ENCODE data around the gene LRRC36. TPM values are rescaled to one million over a fixed set of nuclear protein-coding genes. Genes with fewer than 3 reads are reported as not detected.

The LRRC36 gene
- total and polyA plus RNA-seq, 10 of the 15 experiments (the other 5 are each of a cell fraction or from before 2014, with no cell fraction given), result 0.45 to 2.0 (median 0.75) TPM; not detected in 1

DNA sequence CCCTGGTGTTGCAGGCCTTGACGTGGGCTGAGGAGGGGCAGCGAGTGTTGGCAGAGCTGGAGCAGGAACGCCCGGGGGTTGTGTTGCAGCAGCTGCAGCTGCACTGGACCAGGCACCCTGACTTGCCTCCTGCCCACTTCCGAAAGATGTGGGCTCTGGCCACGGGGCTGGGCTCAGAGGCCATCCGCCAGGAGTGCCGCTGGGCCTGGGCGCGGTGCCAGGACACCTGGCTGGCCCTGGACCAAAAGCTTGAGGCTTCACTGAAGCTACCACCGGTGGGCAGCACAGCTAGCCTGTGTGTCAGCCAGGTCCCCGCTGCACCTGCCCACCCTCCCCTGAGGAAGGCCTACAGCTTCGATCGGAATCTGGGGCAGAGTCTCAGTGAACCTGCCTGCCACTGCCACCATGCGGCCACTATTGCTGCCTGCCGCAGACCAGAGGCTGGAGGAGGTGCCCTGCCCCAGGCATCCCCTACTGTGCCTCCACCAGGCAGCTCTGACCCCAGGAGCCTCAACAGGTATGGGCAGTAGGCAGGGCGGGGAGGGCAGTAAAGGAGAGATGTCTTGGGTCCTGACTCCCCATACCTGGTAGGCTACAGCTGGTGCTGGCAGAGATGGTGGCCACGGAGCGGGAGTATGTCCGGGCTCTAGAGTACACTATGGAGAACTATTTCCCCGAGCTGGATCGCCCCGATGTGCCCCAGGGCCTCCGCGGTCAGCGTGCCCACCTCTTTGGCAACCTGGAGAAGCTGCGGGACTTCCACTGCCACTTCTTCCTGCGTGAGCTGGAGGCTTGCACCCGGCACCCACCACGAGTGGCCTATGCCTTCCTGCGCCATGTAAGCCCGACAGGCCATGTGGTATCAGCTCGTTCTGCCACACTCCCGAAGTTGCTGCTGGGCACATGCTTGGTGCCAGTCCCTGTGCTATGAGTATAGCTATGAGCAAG lies 41.6 kb upstream of the LRRC36 start:
- H3K27ac ChIP-seq (ENCODE audit: control insufficient read depth, insufficient read depth), result no peak overlapping the region
- H3K4me2 ChIP-seq (ENCODE audit: control insufficient read depth, insufficient read depth), result no peak overlapping the region
- ChIA-PET CTCF (interaction anchor here (0.7 to 2.0 kb wide), 10 partner anchors 11 to 87 kb away, joined by 3 to 11 read pairs (median 4); partner anchors contain the start of genes KCTD19 and LRRC36), RAD21 (ENCODE audit: unreplicated experiment) (interaction anchor here (0.9 to 1.2 kb wide), 2 partner anchors 54 to 114 kb away, joined by 3 to 4 read pairs; no protein-coding TSS in a partner anchor), SMC1A (ENCODE audit: uncharacterized antibody, unreplicated experiment) (interaction anchor here (0.9 to 1.2 kb wide), 2 partner anchors 54 kb away, joined by 3 to 4 read pairs; no protein-coding TSS in a partner anchor), POLR2A (no interaction called here)
- in situ Hi-C loops (cut with MboI) (no loop called here), intact Hi-C loops (cut with micrococcal nuclease; ENCODE audit: unreplicated experiment) (no loop called here)
- DNase-seq (ENCODE audit: low read depth, low spot score) (no peak), FAIRE-seq (no peak), ATAC-seq (peak; percentile 69)
- no peaks in the 10 kb centered on the region for H3K9me3 ChIP-seq (replicated peaks; ENCODE audit: control insufficient read depth, insufficient read depth, low read length)
- no peaks in the 10 kb centered on the region for H3K36me3 ChIP-seq (ENCODE audit: control insufficient read depth in 2 of 2, insufficient read depth in 2 of 2, low read length in 1 of 2)
- H3K4me3 ChIP-seq, result no peak overlapping the region
- H2AFZ ChIP-seq (ENCODE audit: control insufficient read depth, low read depth, low read length), result no peak overlapping the region
- WGBS (ENCODE audit: insufficient coverage, insufficient replicate concordance, low lambda C conversion rate, missing lambda C conversion rate), result 55% methylated on average over 34 of the region's 34 CpGs
- no TSS peak for BruUV-seq (replicated peaks)
- H3K27me3 ChIP-seq (replicated peaks in 1 of 2; ENCODE audit: control insufficient read depth in 2 of 2, insufficient read depth in 2 of 2, low read length in 1 of 2), result no peaks in the 10 kb centered on the region
- H4K20me1 ChIP-seq (ENCODE audit: control insufficient read depth, insufficient read depth), result no peaks in the 10 kb centered on the region
- no peak overlapping the region for H3K9ac ChIP-seq (ENCODE audit: control insufficient read depth, insufficient read depth, low read length)
- H3K4me1 ChIP-seq (ENCODE audit: control insufficient read depth, insufficient read depth, low read length), result no peaks in the 10 kb centered on the region
- H3K79me2 ChIP-seq (ENCODE audit: control insufficient read depth, insufficient read depth, low read length), result no peaks in the 10 kb centered on the region
- TF ChIP-seq ZSCAN29 (IDR thresholded peaks at IDR 0.05) (no peak), RAD21 (IDR thresholded peaks at IDR 0.05; ENCODE audit: insufficient read depth, low read depth, low read length) (peak; percentile 16; the same call in 1 of the 2 replicates), RCOR1 (conservative IDR thresholded peaks at IDR 0.05; ENCODE audit: low read depth, low read length) (no peak), HDAC6 (IDR thresholded peaks at IDR 0.05; ENCODE audit: unreplicated experiment) (no peak), TAF1 (IDR thresholded peaks at IDR 0.05; ENCODE audit: borderline replicate concordance, low read depth, low read length) (no peak), CTCF (IDR thresholded peaks at IDR 0.05 in 2 of 3, conservative IDR thresholded peaks at IDR 0.05 in 1 of 3; ENCODE audit: control insufficient read depth in 2 of 3, extremely low read depth in 1 of 3, insufficient read depth in 1 of 3, low read depth in 3 of 3, low read length in 3 of 3) (peak; percentile 13 to 38 (median 38); a peak in 3 of 6 replicates), SIX5 (IDR thresholded peaks at IDR 0.05; ENCODE audit: low read depth, low read length, severe bottlenecking) (no peak), ZNF24 (IDR thresholded peaks at IDR 0.05) (no peak), TBL1XR1 (IDR thresholded peaks at IDR 0.05; ENCODE audit: low read depth, low read length) (no peak), ZBTB11 (CRISPR knock-in tag; IDR thresholded peaks at IDR 0.05) (no peak), CHD2 (IDR thresholded peaks at IDR 0.05; ENCODE audit: borderline replicate concordance, low read depth, low read length) (no peak)
- TF ChIP-seq, protein P1, sequence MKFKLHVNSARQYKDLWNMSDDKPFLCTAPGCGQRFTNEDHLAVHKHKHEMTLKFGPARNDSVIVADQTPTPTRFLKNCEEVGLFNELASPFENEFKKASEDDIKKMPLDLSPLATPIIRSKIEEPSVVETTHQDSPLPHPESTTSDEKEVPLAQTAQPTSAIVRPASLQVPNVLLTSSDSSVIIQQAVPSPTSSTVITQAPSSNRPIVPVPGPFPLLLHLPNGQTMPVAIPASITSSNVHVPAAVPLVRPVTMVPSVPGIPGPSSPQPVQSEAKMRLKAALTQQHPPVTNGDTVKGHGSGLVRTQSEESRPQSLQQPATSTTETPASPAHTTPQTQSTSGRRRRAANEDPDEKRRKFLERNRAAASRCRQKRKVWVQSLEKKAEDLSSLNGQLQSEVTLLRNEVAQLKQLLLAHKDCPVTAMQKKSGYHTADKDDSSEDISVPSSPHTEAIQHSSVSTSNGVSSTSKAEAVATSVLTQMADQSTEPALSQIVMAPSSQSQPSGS (IDR thresholded peaks at IDR 0.05; ENCODE audit: low read length), result no peak
- TF ChIP-seq, protein P2, sequence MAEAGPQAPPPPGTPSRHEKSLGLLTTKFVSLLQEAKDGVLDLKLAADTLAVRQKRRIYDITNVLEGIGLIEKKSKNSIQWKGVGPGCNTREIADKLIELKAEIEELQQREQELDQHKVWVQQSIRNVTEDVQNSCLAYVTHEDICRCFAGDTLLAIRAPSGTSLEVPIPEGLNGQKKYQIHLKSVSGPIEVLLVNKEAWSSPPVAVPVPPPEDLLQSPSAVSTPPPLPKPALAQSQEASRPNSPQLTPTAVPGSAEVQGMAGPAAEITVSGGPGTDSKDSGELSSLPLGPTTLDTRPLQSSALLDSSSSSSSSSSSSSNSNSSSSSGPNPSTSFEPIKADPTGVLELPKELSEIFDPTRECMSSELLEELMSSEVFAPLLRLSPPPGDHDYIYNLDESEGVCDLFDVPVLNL (IDR thresholded peaks at IDR 0.05; ENCODE audit: low read depth, low read length), result no peak
